GM23338 (cell line): ENCODE data around the gene EDN2. TPM values are rescaled to one million over a fixed set of nuclear protein-coding genes. Genes with fewer than 3 reads are reported as not detected.

ENCODE experiments used
- ATAC-seq: fragments of 200-7000 bp; cut with Tn5 transposase; 3 replicates; pipeline ENCODE4 v1.9.1; 2020
- DNase-seq: peaks from one replicate; pipeline ENCODE4 v3.0.0-alpha.2; 2015; ENCODE audit warnings: low spot score
- H2AFZ ChIP-seq: fragments of 200-600 bp; sonication (generic); 2 replicates; pipeline ENCODE4 v1.8.0; 2016; ENCODE audit warnings: antibody characterized with exemption, mild to moderate bottlenecking, moderate library complexity
- H3F3A ChIP-seq: fragments of 200-600 bp; sonication (generic); replicated peaks from 2 replicates; pipeline ENCODE4 v1.8.0; 2017; ENCODE audit warnings: antibody characterized with exemption, mixed run types, low read depth
- H3K27ac ChIP-seq: fragments of 200-600 bp; sonication (generic); 2 replicates; pipeline ENCODE4 v1.6.1; 2016; ENCODE audit warnings: low read depth
- H3K27me3 ChIP-seq: fragments of 200-600 bp; sonication (generic); 2 replicates; pipeline ENCODE4 v1.8.0; 2016; ENCODE audit warnings: mild to moderate bottlenecking, mixed run types, moderate library complexity; ENCODE audit not compliant: insufficient read depth
- H3K36me3 ChIP-seq: fragments of 200-600 bp; sonication (generic); 2 replicates; pipeline ENCODE4 v1.8.0; 2016; ENCODE audit warnings: mild to moderate bottlenecking; ENCODE audit not compliant: insufficient read depth
- H3K4me1 ChIP-seq: fragments of 200-600 bp; sonication (generic); 2 replicates; pipeline ENCODE4 v1.8.0; 2016; ENCODE audit warnings: mild to moderate bottlenecking, moderate library complexity; ENCODE audit not compliant: insufficient read depth
- H3K4me2 ChIP-seq: fragments of 200-600 bp; sonication (generic); 2 replicates; pipeline ENCODE4 v1.7.1; 2017; ENCODE audit warnings: mixed run types
- H3K4me3 ChIP-seq: fragments of 200-600 bp; sonication (generic); 2 replicates; pipeline ENCODE4 v1.6.1; 2016; ENCODE audit warnings: mixed run types
- H3K79me2 ChIP-seq: fragments of 200-600 bp; sonication (generic); replicated peaks from 2 replicates; pipeline ENCODE4 v1.8.0; 2017; ENCODE audit warnings: mild to moderate bottlenecking; ENCODE audit not compliant: insufficient read depth
- H3K9me2 ChIP-seq: fragments of 200-600 bp; sonication (generic); 2 replicates; pipeline ENCODE4 v1.8.0; 2017; ENCODE audit not compliant: insufficient read depth
- H4K20me1 ChIP-seq: fragments of 200-600 bp; sonication (generic); replicated peaks from 2 replicates; pipeline ENCODE4 v1.8.0; 2017; ENCODE audit warnings: mild to moderate bottlenecking; ENCODE audit not compliant: insufficient read depth
- H3K27ac Mint-ChIP-seq: 2 replicates; pipeline ENCODE4 v1.8.0; 2020; ENCODE audit warnings: inconsistent platforms, mild to moderate bottlenecking, moderate library complexity, mixed read lengths
- H3K27me3 Mint-ChIP-seq: 3 replicates; pipeline ENCODE4 v1.8.0; 2022; ENCODE audit warnings: low read depth, mild to moderate bottlenecking, moderate library complexity, mixed read lengths, inconsistent platforms; ENCODE audit not compliant: insufficient read depth, poor library complexity
- H3K36me3 Mint-ChIP-seq: 3 replicates; pipeline ENCODE4 v1.8.0; 2021; ENCODE audit warnings: low read depth, mild to moderate bottlenecking, inconsistent platforms, moderate library complexity, mixed read lengths
- H3K4me1 Mint-ChIP-seq: 3 replicates; pipeline ENCODE4 v1.8.0; 2020; ENCODE audit warnings: mild to moderate bottlenecking, inconsistent platforms, mixed read lengths
- H3K4me3 Mint-ChIP-seq: 3 replicates; pipeline ENCODE4 v1.8.0; 2021; ENCODE audit warnings: moderate library complexity, mild to moderate bottlenecking, inconsistent platforms, mixed read lengths
- H3K9me3 Mint-ChIP-seq: 3 replicates; pipeline ENCODE4 v1.8.0; 2020; ENCODE audit warnings: moderate library complexity, mild to moderate bottlenecking, inconsistent platforms, mixed read lengths
- CREB1 ChIP-seq: fragments of 250-450 bp; sonication (Bioruptor Pico); IDR thresholded peaks from 2 replicates; pipeline ENCODE4 v1.5.0; 2020; ENCODE audit warnings: low read depth, mild to moderate bottlenecking, moderate library complexity
- CTCF ChIP-seq, 2 experiments: fragments of 200-600 bp in 1 of 2; sonication (generic) in 1 of 2; conservative IDR thresholded peaks; 2 replicates each; pipeline versions ENCODE4 v1.5.1 to v1.6.1; 2016 to 2017; ENCODE audit warnings: antibody characterized with exemption in 2 of 2, low read depth in 2 of 2, mild to moderate bottlenecking in 2 of 2, moderate library complexity in 1 of 2
- ETS1 ChIP-seq: IDR thresholded peaks from 2 replicates; pipeline ENCODE4 v1.6.1; 2016; ENCODE audit warnings: antibody characterized with exemption
- EZH2 ChIP-seq: fragments of 200-600 bp; sonication (generic); IDR thresholded peaks from one replicate; pipeline ENCODE4 v1.8.0; 2017; ENCODE audit warnings: antibody characterized with exemption, mild to moderate bottlenecking, low read depth; ENCODE audit not compliant: unreplicated experiment
- EZH2phosphoT487 ChIP-seq: fragments of 200-600 bp; sonication (generic); IDR thresholded peaks from one replicate; pipeline ENCODE4 v1.8.1; 2018; ENCODE audit warnings: antibody characterized with exemption; ENCODE audit not compliant: unreplicated experiment
- JUNB ChIP-seq: IDR thresholded peaks from one replicate; pipeline ENCODE4 v1.6.1; 2016; ENCODE audit warnings: antibody characterized with exemption; ENCODE audit not compliant: unreplicated experiment
- NANOG ChIP-seq: IDR thresholded peaks from 2 replicates; pipeline ENCODE4 v1.6.1; 2016; ENCODE audit warnings: antibody characterized with exemption, borderline replicate concordance
- POLR2AphosphoS5 ChIP-seq: IDR thresholded peaks from 2 replicates; pipeline ENCODE4 v1.6.1; 2016; ENCODE audit warnings: antibody characterized with exemption, low read depth
- REST ChIP-seq: IDR thresholded peaks from one replicate; pipeline ENCODE4 v1.6.1; 2018; ENCODE audit warnings: antibody characterized with exemption; ENCODE audit not compliant: unreplicated experiment
- STAT1 ChIP-seq: IDR thresholded peaks from one replicate; pipeline ENCODE4 v1.6.1; 2016; ENCODE audit warnings: antibody characterized with exemption; ENCODE audit not compliant: unreplicated experiment
- ZNF114 ChIP-seq: fragments of 250-450 bp; sonication (Bioruptor Pico); IDR thresholded peaks from 2 replicates; pipeline ENCODE4 v1.5.0; 2020; ENCODE audit warnings: mild to moderate bottlenecking, moderate library complexity
- ZNF331 ChIP-seq: fragments of 250-450 bp; sonication (Bioruptor Pico); IDR thresholded peaks from 2 replicates; pipeline ENCODE4 v1.5.0; 2020; ENCODE audit warnings: low read depth, mild to moderate bottlenecking, moderate library complexity
- ZNF462 ChIP-seq: fragments of 250-450 bp; sonication (Bioruptor Pico); IDR thresholded peaks from 2 replicates; pipeline ENCODE4 v1.5.0; 2020; ENCODE audit warnings: mild to moderate bottlenecking, moderate library complexity
- polyA plus RNA-seq: library from polyadenylated mRNA; unstranded; fragments of >200 nt; fragmentation: Nextera tagmentation; extraction: Ambion mirVana; gene quantifications from 2 replicates; pipeline ENCODE4 v1.2.1, GENCODE V29; 2016
- total RNA-seq: library from RNA; depleted of rRNA; stranded (reverse); fragments of >200 nt; shearing (Covaris generic); gene quantifications from 2 replicates; pipeline ENCODE4 v1.2.3, GENCODE V29; 2014

Gene EDN2
- total and polyA plus RNA-seq, 2 experiments from 2014 or later: not detected

GRCh38 chr1:41530411-41530810, 45.9 kb upstream of the EDN2 start:
- ATAC-seq: no peak
- Histone ChIP-seq H3K4me1 (no peaks in the 10 kb centered on the region), H3K4me3 (no peak overlapping the region), H3K9me2 (no peaks in the 10 kb centered on the region), H3K27me3 (no peaks in the 10 kb centered on the region), H3K4me2 (no peak overlapping the region), H3F3A (no peaks in the 10 kb centered on the region), H3K27ac (no peak overlapping the region), H3K79me2 (no peaks in the 10 kb centered on the region), H3K36me3 (no peaks in the 10 kb centered on the region), H4K20me1 (no peaks in the 10 kb centered on the region), H2AFZ (no peak overlapping the region)
- Mint-ChIP-seq H3K4me3 (no peak overlapping the region), H3K27me3 (peaks cover 6% of the 10 kb centered on the region), H3K4me1 (no peaks in the 10 kb centered on the region; the same call in 2 of the 3 replicates), H3K27ac (no peak overlapping the region), H3K9me3 (peaks cover 44% of the 10 kb centered on the region), H3K36me3 (peaks cover 11% of the 10 kb centered on the region; the same call in 2 of the 3 replicates)
- TF ChIP-seq ZNF114 (CRISPR knock-in tag): no peak
- TF ChIP-seq POLR2AphosphoS5: no peak
- no peak for TF ChIP-seq JUNB
- TF ChIP-seq STAT1: no peak
- no peak for TF ChIP-seq ZNF462 (CRISPR knock-in tag)
- TF ChIP-seq ZNF331 (CRISPR knock-in tag): no peak
- TF ChIP-seq NANOG: no peak
- TF ChIP-seq EZH2: no peak
- TF ChIP-seq CREB1 (CRISPR knock-in tag): no peak
- no peak for TF ChIP-seq EZH2phosphoT487
- no peak for TF ChIP-seq REST
- TF ChIP-seq ETS1: no peak
- no peak for TF ChIP-seq CTCF (conservative IDR thresholded peaks at IDR 0.05; ENCODE audit: low read depth in 2 of 2)
- no peak for DNase-seq
